PC-3 (cell line): ENCODE data around the gene AVL9. TPM values are rescaled to one million over a fixed set of nuclear protein-coding genes. Genes with fewer than 3 reads are reported as not detected.

Source experiments
- ATAC-seq: fragments of 200-7000 bp; cut with Tn5 transposase; 2 replicates; pipeline ENCODE4 v1.9.1; 2020; ENCODE audit warnings: mild to moderate bottlenecking, moderate library complexity
- BruUV-seq: library from RNA; stranded (reverse); fragments of 400-500 nt; replicated peaks from 2 replicates; lab custom pipeline; 2021; lab: Mats Ljungman, UMichigan
- CTCF ChIA-PET: fragments of 300-600 bp; sonication (Branson Sonifier 250); formaldehyde crosslinking; loops from one replicate; lab custom pipeline; 2022; ENCODE audit warnings: antibody characterized with exemption; lab: Charles Lee
- POLR2A ChIA-PET: fragments of 300-600 bp; sonication (Branson Sonifier 250); formaldehyde crosslinking; loops from one replicate; lab custom pipeline; 2022; ENCODE audit warnings: antibody characterized with exemption; ENCODE audit not compliant: unreplicated experiment; lab: Charles Lee
- DNase-seq: peaks from one replicate; pipeline ENCODE4 v3.0.0-alpha.2; 2015
- H2AFZ ChIP-seq: fragments of 300-600 bp; sonication (generic); 2 replicates; pipeline ENCODE4 v1.6.0; 2016; ENCODE audit warnings: antibody characterized with exemption, low read length
- H3F3A ChIP-seq: fragments of 300-600 bp; sonication (generic); one replicate; pipeline ENCODE4 v1.6.0; 2017; ENCODE audit warnings: antibody characterized with exemption, low read length, control low read depth, mild to moderate bottlenecking; ENCODE audit not compliant: unreplicated experiment
- H3K27ac ChIP-seq: fragments of 300-600 bp; sonication (generic); 2 replicates; pipeline ENCODE4 v1.5.1; 2016; ENCODE audit warnings: mild to moderate bottlenecking, low read length
- H3K27me3 ChIP-seq: fragments of 300-600 bp; sonication (generic); 2 replicates; pipeline ENCODE4 v1.6.1; 2016; ENCODE audit warnings: low read length, mixed read lengths
- H3K36me3 ChIP-seq: fragments of 300-600 bp; sonication (generic); 2 replicates; pipeline ENCODE4 v1.6.1; 2016; ENCODE audit warnings: low read depth, mixed run types, low read length, mixed read lengths
- H3K4me1 ChIP-seq: fragments of 300-600 bp; sonication (generic); 2 replicates; pipeline ENCODE4 v1.5.1; 2016; ENCODE audit warnings: low read length; ENCODE audit not compliant: insufficient read depth
- H3K4me2 ChIP-seq: fragments of 300-600 bp; sonication (generic); 2 replicates; pipeline ENCODE4 v1.6.0; 2016; ENCODE audit warnings: low read length
- H3K4me3 ChIP-seq: fragments of 300-600 bp; sonication (generic); 2 replicates; pipeline ENCODE4 v1.5.1; 2016; ENCODE audit warnings: mild to moderate bottlenecking, low read length, mixed read lengths
- H3K79me2 ChIP-seq: fragments of 300-600 bp; sonication (generic); 2 replicates; pipeline ENCODE4 v1.6.1; 2017; ENCODE audit warnings: low read length, mixed read lengths
- H3K9ac ChIP-seq: fragments of 300-600 bp; sonication (generic); 2 replicates; pipeline ENCODE4 v1.6.0; 2016; ENCODE audit warnings: mild to moderate bottlenecking, low read length
- H3K9me2 ChIP-seq: fragments of 300-600 bp; sonication (generic); replicated peaks from 2 replicates; pipeline ENCODE4 v1.6.1; 2016; ENCODE audit warnings: mixed run types, low read length, mixed read lengths
- H3K9me3 ChIP-seq: fragments of 300-600 bp; sonication (generic); 2 replicates; pipeline ENCODE4 v1.6.1; 2016; ENCODE audit warnings: low read length, mixed read lengths
- H4K20me1 ChIP-seq: fragments of 300-600 bp; sonication (generic); 2 replicates; pipeline ENCODE4 v1.6.1; 2016; ENCODE audit warnings: low read length, mixed read lengths
- EZH2 ChIP-seq: fragments of 300-600 bp; sonication (generic); IDR thresholded peaks from one replicate; pipeline ENCODE4 v1.6.1; 2017; ENCODE audit warnings: antibody characterized with exemption, mild to moderate bottlenecking, low read length; ENCODE audit not compliant: unreplicated experiment
- EZH2phosphoT487 ChIP-seq: fragments of 300-600 bp; sonication (generic); IDR thresholded peaks from 2 replicates; pipeline ENCODE4 v1.6.1; 2018; ENCODE audit warnings: mild to moderate bottlenecking, antibody characterized with exemption, low read length, borderline replicate concordance
- intact Hi-C: fragments of 100-400 bp; cut with micrococcal nuclease; formaldehyde crosslinking; loops from 2 replicates; pipeline ENCODE4 v1.9.0; 2023
- total RNA-seq: library from RNA; depleted of rRNA; stranded (reverse); fragments of >200 nt; gene quantifications from 2 replicates; pipeline ENCODE4 v1.2.3, GENCODE V29; 2014
- TF ChIP-seq, protein P1 (sequence below): fragments of 300-600 bp; sonication (generic); conservative IDR thresholded peaks from 2 replicates; pipeline ENCODE4 v1.5.1; 2017; ENCODE audit warnings: antibody characterized with exemption, low read depth, mild to moderate bottlenecking, low read length

AVL9 gene
- total RNA-seq, 1 experiment from 2014 or later, result 13.2 TPM

DNA sequence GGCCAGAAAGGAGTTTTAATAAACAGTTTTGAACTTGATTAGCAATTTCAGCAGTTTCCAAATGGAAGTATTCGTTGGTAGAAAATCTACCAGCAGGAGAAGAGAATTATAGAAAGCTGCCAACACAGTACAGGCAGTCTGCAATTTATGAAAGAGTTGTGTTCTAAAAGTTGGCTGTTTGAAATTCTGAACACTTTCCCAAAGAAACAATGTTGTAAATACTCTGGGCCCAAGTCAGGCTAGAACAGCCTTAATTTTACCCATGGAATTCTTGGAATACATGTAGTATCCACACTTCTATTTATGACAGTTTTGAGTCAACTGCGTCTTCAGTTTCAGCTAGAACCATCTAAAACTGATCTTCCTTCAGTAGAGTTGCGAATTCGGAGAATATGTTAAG lies 42.5 kb downstream of the AVL9 start:
- ATAC-seq (no peak), DNase-seq (no peak)
- Histone ChIP-seq H3K27ac (no peak overlapping the region), H3K27me3 (no peaks in the 10 kb centered on the region), H3K9me2 (no peaks in the 10 kb centered on the region), H3K4me2 (no peak overlapping the region), H3K4me1 (peaks cover 12% of the 10 kb centered on the region), H4K20me1 (no peaks in the 10 kb centered on the region), H3K79me2 (peaks cover 25% of the 10 kb centered on the region), H2AFZ (no peak overlapping the region), H3K4me3 (no peak overlapping the region), H3K9me3 (no peaks in the 10 kb centered on the region), H3F3A (no peaks in the 10 kb centered on the region), H3K36me3 (no peaks in the 10 kb centered on the region), H3K9ac (no peak overlapping the region)
- TF ChIP-seq EZH2phosphoT487 (no peak), EZH2 (no peak)
- TF ChIP-seq, protein P1, sequence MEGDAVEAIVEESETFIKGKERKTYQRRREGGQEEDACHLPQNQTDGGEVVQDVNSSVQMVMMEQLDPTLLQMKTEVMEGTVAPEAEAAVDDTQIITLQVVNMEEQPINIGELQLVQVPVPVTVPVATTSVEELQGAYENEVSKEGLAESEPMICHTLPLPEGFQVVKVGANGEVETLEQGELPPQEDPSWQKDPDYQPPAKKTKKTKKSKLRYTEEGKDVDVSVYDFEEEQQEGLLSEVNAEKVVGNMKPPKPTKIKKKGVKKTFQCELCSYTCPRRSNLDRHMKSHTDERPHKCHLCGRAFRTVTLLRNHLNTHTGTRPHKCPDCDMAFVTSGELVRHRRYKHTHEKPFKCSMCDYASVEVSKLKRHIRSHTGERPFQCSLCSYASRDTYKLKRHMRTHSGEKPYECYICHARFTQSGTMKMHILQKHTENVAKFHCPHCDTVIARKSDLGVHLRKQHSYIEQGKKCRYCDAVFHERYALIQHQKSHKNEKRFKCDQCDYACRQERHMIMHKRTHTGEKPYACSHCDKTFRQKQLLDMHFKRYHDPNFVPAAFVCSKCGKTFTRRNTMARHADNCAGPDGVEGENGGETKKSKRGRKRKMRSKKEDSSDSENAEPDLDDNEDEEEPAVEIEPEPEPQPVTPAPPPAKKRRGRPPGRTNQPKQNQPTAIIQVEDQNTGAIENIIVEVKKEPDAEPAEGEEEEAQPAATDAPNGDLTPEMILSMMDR, result no peak
- POLR2A ChIA-PET, result no interaction called here
- no TSS peak for BruUV-seq
- CTCF ChIA-PET, result no interaction called here
- intact Hi-C loops, result loop anchor here (2.0 kb wide), 1 partner anchor 37 kb away; no protein-coding TSS in a partner anchor

- ATAC-seq (no peak), DNase-seq (no peak)
- Histone ChIP-seq H3K36me3 (0 out of 2 replicates have a peak, but pooled peaks cover 7% of the 10 kb centered on the region), H3K27ac (no peak overlapping the region), H3K4me1 (peaks cover 12% of the 10 kb centered on the region), H3K79me2 (peaks cover 25% of the 10 kb centered on the region), H3K9me3 (no peaks in the 10 kb centered on the region), H3K27me3 (no peaks in the 10 kb centered on the region), H3F3A (no peaks in the 10 kb centered on the region), H3K4me2 (no peak overlapping the region), H3K4me3 (no peak overlapping the region), H3K9me2 (no peaks in the 10 kb centered on the region), H4K20me1 (no peaks in the 10 kb centered on the region), H3K9ac (no peak overlapping the region), H2AFZ (no peak overlapping the region)
- intact Hi-C loops, result no loop called here
- ChIA-PET POLR2A (no interaction called here), CTCF (no interaction called here)
- TF ChIP-seq, protein P1, result no peak
- TF ChIP-seq EZH2phosphoT487 (no peak), EZH2 (no peak)
- BruUV-seq, result no TSS peak
These were observed 44.1 kb downstream of the AVL9 start for GRCh38 chr7:32539366-32539765.

DNA sequence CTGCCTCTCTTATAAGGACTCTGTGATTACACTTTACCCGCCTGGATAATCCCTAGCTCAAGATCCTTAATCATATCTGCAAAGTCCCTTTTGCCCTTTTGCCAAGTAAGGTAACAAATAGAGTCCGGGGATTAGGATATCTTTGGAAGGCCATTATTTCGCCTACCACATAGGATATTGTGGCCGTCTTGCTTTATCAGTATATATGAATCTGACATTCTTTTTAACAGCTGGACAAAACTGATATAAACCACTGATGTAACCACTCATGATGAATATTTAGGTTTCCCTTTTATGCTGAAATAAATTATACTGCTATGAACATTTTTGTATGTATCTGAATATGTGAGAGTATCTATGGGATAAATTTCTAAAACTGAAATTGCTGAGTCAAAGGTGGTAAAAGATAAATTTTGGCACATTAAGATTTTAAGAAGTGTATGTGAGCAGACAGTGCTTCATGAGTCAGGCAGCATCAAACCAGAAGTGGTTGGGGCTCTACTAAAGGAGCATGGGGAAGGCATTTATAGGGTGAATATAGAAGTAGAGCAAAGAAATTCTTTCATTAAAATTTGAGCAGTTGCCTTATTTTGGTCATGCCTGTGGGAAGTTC lies 44.7 kb downstream of the AVL9 start:
- TF ChIP-seq, protein P1, result no peak
- no peak for TF ChIP-seq EZH2
- no peak for TF ChIP-seq EZH2phosphoT487
- CTCF ChIA-PET, result no interaction called here
- H3K4me1 ChIP-seq, result peaks cover 12% of the 10 kb centered on the region

More for the DNA sequence above, 44.7 kb downstream of the AVL9 start:
- Histone ChIP-seq H3K27me3 (no peaks in the 10 kb centered on the region), H3K9ac (no peak overlapping the region), H3K4me3 (no peak overlapping the region), H3K4me2 (no peak overlapping the region), H4K20me1 (no peaks in the 10 kb centered on the region), H3K9me2 (no peaks in the 10 kb centered on the region), H3K79me2 (peaks cover 24% of the 10 kb centered on the region), H3K36me3 (0 out of 2 replicates have a peak, but pooled peaks cover 7% of the 10 kb centered on the region), H3K9me3 (no peaks in the 10 kb centered on the region), H3F3A (no peaks in the 10 kb centered on the region), H3K27ac (no peak overlapping the region), H2AFZ (no peak overlapping the region)
- DNase-seq (no peak), ATAC-seq (no peak)
- POLR2A ChIA-PET, result no interaction called here
- no TSS peak for BruUV-seq
- intact Hi-C loops, result no loop called here
